ENCODE results near the gene SLC22A6. TPM values are rescaled to one million over a fixed set of nuclear protein-coding genes. Genes with fewer than 3 reads are reported as not detected.
"Not testable (repeated sequence)": the region's sequence is repeated elsewhere in the genome, so short reads cannot be mapped to it uniquely, and the experiment has no call there.

SLC22A6 gene
- total RNA-seq, 3 donors from 2014 or later (not counting 1 experiment from before 2014, with no cell fraction given): not detected

- H3K9me3 ChIP-seq (ENCODE audit: control insufficient read depth, insufficient read depth, low read length); H3K36me3 ChIP-seq (ENCODE audit: control insufficient read depth, insufficient read depth, low read length); H3K27ac ChIP-seq (ENCODE audit: low read length); ATAC-seq; H3K4me1 ChIP-seq (ENCODE audit: control insufficient read depth, insufficient read depth, low read length); intact Hi-C loops (cut with micrococcal nuclease); H3K4me3 ChIP-seq (ENCODE audit: low read length); DNase-seq; H3K9me3 Mint-ChIP-seq; H3K4me3 Mint-ChIP-seq; H3K4me1 Mint-ChIP-seq; H3K27me3 ChIP-seq (ENCODE audit: control insufficient read depth, insufficient read depth, low read length); H3K27ac Mint-ChIP-seq; H3K36me3 Mint-ChIP-seq: not testable (repeated sequence)
- H3K27me3 Mint-ChIP-seq (ENCODE audit: low read depth in 2 of 2): peaks cover 6 to 11% of the 10 kb centered on the region in 2 donors
- WGBS (ENCODE audit: insufficient coverage): 86% methylated on average over 2 of the region's 2 CpGs
These were observed 47.2 kb downstream of the SLC22A6 start for GRCh38 chr11:62937528-62937927.

GRCh38 chr11:62934496-62934785 is 50.3 kb downstream of the SLC22A6 start:
- no peaks in the 10 kb centered on the region for H3K36me3 Mint-ChIP-seq
- Histone ChIP-seq H3K36me3 (ENCODE audit: control insufficient read depth, insufficient read depth, low read length) (no peaks in the 10 kb centered on the region), H3K9me3 (ENCODE audit: control insufficient read depth, insufficient read depth, low read length) (no peaks in the 10 kb centered on the region), H3K27ac (ENCODE audit: low read length) (no peak overlapping the region), H3K27me3 (ENCODE audit: control insufficient read depth, insufficient read depth, low read length) (peaks cover 2% of the 10 kb centered on the region), H3K4me1 (ENCODE audit: control insufficient read depth, insufficient read depth, low read length) (no peaks in the 10 kb centered on the region), H3K4me3 (ENCODE audit: low read length) (no peak overlapping the region)
- no peaks in the 10 kb centered on the region for H3K4me1 Mint-ChIP-seq
- no peak for ATAC-seq
- no peak for DNase-seq
- no peaks in the 10 kb centered on the region for H3K9me3 Mint-ChIP-seq
- H3K27ac Mint-ChIP-seq: no peak overlapping the region
- intact Hi-C loops (cut with micrococcal nuclease): no loop called here
- WGBS (ENCODE audit: insufficient coverage): no CpG with 5 or more reads among the region's 1 CpG
- peaks cover 19 to 21% of the 10 kb centered on the region in 2 donors for H3K27me3 Mint-ChIP-seq (ENCODE audit: low read depth in 2 of 2)
- no peak for TF ChIP-seq CTCF (IDR thresholded peaks at IDR 0.05)
- H3K4me3 Mint-ChIP-seq: no peak overlapping the region

- TF ChIP-seq CTCF (IDR thresholded peaks at IDR 0.05): no peak
- H3K27ac ChIP-seq (ENCODE audit: low read length): no peak overlapping the region
- ATAC-seq: no peak
- H3K36me3 Mint-ChIP-seq: no peaks in the 10 kb centered on the region
- no peaks in the 10 kb centered on the region for H3K9me3 ChIP-seq (ENCODE audit: control insufficient read depth, insufficient read depth, low read length)
- 87% methylated on average over 5 of the region's 5 CpGs for WGBS (ENCODE audit: insufficient coverage)
- H3K27me3 ChIP-seq (ENCODE audit: control insufficient read depth, insufficient read depth, low read length): peaks cover 2% of the 10 kb centered on the region
- intact Hi-C loops (cut with micrococcal nuclease): no loop called here
- H3K9me3 Mint-ChIP-seq: no peaks in the 10 kb centered on the region
- H3K4me1 ChIP-seq (ENCODE audit: control insufficient read depth, insufficient read depth, low read length): no peaks in the 10 kb centered on the region
- no peak overlapping the region for H3K27ac Mint-ChIP-seq
- no peaks in the 10 kb centered on the region for H3K4me1 Mint-ChIP-seq
- H3K36me3 ChIP-seq (ENCODE audit: control insufficient read depth, insufficient read depth, low read length): no peaks in the 10 kb centered on the region
- no peak overlapping the region for H3K4me3 ChIP-seq (ENCODE audit: low read length)
- H3K4me3 Mint-ChIP-seq: no peak overlapping the region
- H3K27me3 Mint-ChIP-seq (ENCODE audit: low read depth in 2 of 2): peaks cover 24 to 25% of the 10 kb centered on the region in 2 donors
- no peak for DNase-seq
These were observed 50.8 kb downstream of the SLC22A6 start for GRCh38 chr11:62933750-62934495.

GRCh38 chr11:62933285-62933684 is 51.5 kb downstream of the SLC22A6 start:
- 85% methylated on average over 13 of the region's 13 CpGs for WGBS (ENCODE audit: insufficient coverage)
- no peak overlapping the region for H3K27ac ChIP-seq (ENCODE audit: low read length)
- Mint-ChIP-seq H3K27ac (no peak overlapping the region), H3K4me3 (no peak overlapping the region), H3K36me3 (no peaks in the 10 kb centered on the region), H3K27me3 (ENCODE audit: low read depth in 2 of 2) (peaks cover 30 to 31% of the 10 kb centered on the region in 2 donors), H3K4me1 (no peaks in the 10 kb centered on the region), H3K9me3 (no peaks in the 10 kb centered on the region)
- no peak for ATAC-seq
- TF ChIP-seq CTCF (IDR thresholded peaks at IDR 0.05): no peak
- DNase-seq: no peak
- H3K27me3 ChIP-seq (ENCODE audit: control insufficient read depth, insufficient read depth, low read length): peaks cover 6% of the 10 kb centered on the region
- H3K36me3 ChIP-seq (ENCODE audit: control insufficient read depth, insufficient read depth, low read length): no peaks in the 10 kb centered on the region
- intact Hi-C loops (cut with micrococcal nuclease): no loop called here
- no peaks in the 10 kb centered on the region for H3K9me3 ChIP-seq (ENCODE audit: control insufficient read depth, insufficient read depth, low read length)
- no peak overlapping the region for H3K4me3 ChIP-seq (ENCODE audit: low read length)
- no peaks in the 10 kb centered on the region for H3K4me1 ChIP-seq (ENCODE audit: control insufficient read depth, insufficient read depth, low read length)
